Measurements from ENCODE around the gene CMTM4.
A peak's percentile ranks its signal among the peaks of the same experiment; 100 is the strongest.
"Not testable (repeated sequence)": the region's sequence is repeated elsewhere in the genome, so short reads cannot be mapped to it uniquely, and the experiment has no call there.

CMTM4 gene

GRCh38 chr16:66618588-66619375, 77.8 kb downstream of the CMTM4 start:
- peak; percentile 80 for DNase-seq (ENCODE audit: insufficient read length, low spot score)
- peak; percentile 59 for FAIRE-seq

DNA sequence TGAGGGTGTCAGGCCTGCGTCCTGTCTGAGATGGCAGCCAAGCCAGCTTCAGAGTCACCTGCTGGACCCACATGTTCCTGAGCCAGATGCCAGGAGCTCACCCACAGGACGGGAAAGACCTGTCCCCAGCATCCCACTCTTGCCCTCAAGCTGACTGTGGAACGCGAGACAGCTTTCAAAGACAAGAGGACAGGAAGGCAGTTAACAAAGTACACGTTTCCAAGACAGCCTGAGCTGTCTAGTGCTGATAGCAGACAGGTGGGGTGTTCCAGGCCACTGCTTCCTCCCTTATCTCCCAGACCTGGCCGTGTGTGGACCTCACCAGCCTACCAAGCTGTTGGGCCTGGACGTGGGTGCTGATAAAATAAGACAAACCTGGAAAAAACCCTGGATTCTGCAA, 78.8 kb downstream of the CMTM4 start:
- peak; percentile 57 for FAIRE-seq
- DNase-seq (ENCODE audit: insufficient read length, low spot score): no peak

DNA sequence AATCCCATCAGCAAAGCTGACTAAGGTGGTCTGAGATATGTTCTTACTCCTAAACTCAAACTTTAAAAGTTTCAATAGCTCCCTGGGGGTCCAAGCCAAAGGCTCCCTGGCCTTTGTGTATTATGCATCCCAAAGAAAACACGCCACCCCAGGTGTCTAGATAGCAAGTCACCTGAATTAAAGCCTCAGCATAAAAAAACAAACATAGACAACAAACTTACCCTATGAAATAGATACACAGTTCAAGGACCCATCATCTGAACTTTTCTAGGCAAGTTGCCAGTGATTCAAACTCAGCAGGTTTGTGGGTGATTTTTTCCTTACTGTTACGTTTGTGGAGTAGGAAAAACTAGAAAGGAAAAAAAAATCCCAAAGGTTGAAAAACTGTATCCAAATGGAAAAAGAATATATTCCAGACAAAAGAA, 79.5 kb downstream of the CMTM4 start:
- FAIRE-seq: no peak
- no peak for DNase-seq (ENCODE audit: insufficient read length, low spot score)

DNA sequence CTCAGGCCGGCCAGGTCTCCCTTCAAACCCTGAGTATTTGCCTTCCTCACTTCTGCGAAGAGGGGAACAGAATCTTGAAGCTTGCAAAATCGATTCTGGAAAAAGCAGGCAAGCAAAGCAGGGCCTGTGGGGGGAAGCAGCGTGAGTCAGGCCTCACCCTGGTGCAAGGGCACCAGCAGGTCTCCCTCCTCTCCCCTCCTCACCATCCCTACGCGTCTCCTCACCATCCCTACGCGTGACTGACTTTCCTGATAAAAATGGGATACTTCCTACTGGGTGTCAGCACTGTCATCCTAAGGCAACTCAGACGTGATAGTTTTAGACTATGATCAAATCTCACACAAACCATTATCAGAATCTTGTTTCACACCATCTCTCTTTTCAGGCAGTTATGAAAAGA, 80.0 kb downstream of the CMTM4 start:
- FAIRE-seq (no peak), DNase-seq (ENCODE audit: insufficient read length, low spot score) (no peak)

DNA sequence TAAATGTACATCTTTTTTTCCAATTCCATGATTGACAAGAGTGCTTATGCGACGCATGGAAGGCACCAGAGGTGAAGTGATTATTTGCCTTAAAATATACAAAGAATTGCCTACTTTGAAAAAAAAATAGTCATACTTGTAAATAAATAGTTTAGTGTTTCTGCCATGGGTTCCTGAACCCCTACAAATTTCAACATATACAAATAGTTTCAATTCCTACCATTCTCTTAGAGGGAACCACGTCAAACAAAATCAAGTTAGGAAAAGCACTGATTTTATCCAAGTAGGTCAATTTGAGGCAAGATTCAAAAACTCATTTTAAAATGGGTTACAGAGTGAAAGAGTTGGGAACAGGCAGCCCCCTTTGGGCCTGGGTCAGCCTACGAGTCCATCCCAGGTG, 80.4 kb downstream of the CMTM4 start:
- FAIRE-seq: no peak
- no peak for DNase-seq (ENCODE audit: insufficient read length, low spot score)

DNA sequence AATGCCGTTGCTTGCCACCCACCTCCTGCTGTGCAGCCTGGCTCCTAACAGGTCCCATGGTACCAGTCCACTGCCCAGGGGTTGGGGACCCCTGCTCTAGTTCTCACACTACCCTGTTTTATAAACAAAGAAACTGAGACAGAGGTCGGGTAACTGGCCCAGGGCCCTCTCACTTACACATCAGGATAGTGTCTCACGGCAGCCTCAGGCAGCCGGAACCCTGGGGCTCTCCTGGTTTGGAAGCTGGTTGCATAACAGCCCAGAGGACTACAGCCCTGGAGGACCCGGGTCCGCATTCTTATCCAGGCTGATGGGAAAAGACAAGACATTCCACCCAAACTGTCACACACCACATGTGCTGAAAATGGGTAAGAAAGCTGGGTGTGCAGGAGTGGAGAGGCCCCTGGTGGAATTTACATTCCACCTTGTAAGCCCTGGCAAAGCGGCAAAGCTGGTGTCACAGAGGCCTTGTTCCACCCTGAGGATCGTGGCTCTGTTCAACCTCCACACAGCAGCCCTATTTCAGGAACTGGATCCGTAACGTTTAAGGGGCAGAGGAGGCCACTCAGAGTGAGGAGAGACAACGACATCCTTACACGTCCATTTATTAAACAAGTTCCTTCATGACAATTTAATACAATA, 82.3 kb downstream of the CMTM4 start:
- FAIRE-seq: peak; percentile 16
- no peak for DNase-seq (ENCODE audit: insufficient read length, low spot score)

- DNase-seq (ENCODE audit: insufficient read length, low spot score) (no peak), FAIRE-seq (no peak)
Measured at GRCh38 chr16:66612422-66612821, 84.1 kb downstream of the CMTM4 start.

DNA sequence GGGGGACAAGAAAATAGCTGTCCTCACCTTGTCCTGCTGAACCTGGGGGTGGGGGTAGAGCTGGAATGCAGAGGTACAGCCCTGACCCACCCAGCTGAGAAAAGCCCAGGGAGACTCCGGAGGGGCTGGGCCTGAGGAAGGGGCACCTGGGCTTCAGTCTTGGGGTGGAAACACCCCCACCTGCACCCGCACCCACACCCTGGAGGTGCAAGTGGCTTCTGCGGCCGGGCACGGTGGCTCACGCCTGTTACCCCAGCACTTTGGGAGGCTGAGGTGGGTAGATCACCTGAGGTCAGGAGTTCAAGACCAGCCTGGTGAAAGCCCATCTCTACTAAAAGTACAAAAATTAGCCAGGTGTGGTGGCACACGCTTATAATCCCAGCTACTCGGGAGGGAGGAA, 84.6 kb downstream of the CMTM4 start:
- not testable (repeated sequence) for DNase-seq (ENCODE audit: insufficient read length, low spot score); FAIRE-seq

DNA sequence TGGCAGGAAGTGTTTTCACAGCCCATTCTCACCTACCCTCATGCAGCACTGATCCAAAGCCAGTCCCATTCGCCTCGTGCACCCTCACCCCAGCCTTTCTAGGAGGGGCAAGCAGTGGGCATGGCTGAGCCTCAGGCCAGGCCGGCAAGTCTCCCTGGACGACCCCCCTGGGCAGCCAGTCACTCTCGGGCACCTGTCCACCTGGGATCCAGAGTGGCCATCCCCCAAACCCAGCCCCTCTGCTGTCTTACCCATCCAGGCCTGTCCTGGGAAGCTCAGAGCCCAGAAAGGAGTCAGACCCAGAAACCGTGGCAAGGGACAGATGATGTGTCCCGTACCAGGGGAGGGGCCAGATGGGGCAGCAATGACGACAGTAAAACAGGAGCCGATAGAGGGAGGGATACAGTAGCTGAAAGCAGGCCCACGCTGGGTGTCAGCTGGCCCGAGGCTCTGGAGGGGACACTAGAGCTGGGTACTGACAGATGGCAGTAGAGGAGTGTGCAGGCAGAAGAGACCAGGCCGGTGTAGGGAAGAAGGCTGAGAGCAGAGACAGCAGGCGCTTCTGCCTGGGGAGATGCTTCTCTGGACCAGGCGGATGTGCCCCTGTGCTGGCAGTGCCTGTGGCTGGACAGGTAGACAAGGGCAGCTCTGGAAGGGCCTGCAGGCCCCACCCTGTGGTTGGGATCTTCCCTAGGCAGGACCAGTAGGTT, 86.3 kb downstream of the CMTM4 start:
- no peak for DNase-seq (ENCODE audit: insufficient read length, low spot score)
- FAIRE-seq: peak; percentile 63

- FAIRE-seq: peak; percentile 72
- DNase-seq (ENCODE audit: insufficient read length, low spot score): no peak
Measured at GRCh38 chr16:66609139-66609510, 87.4 kb downstream of the CMTM4 start.

GRCh38 chr16:66608241-66609138, 88.1 kb downstream of the CMTM4 start:
- DNase-seq (ENCODE audit: insufficient read length, low spot score) (peak; percentile 96), FAIRE-seq (peak; percentile 96)

- DNase-seq (ENCODE audit: insufficient read length, low spot score) (no peak), FAIRE-seq (no peak)
Measured at GRCh38 chr16:66605979-66606751, 90.4 kb downstream of the CMTM4 start.

- FAIRE-seq (no peak), DNase-seq (ENCODE audit: insufficient read length, low spot score) (peak; percentile 38)
Measured at GRCh38 chr16:66605177-66605978, 91.2 kb downstream of the CMTM4 start.

DNA sequence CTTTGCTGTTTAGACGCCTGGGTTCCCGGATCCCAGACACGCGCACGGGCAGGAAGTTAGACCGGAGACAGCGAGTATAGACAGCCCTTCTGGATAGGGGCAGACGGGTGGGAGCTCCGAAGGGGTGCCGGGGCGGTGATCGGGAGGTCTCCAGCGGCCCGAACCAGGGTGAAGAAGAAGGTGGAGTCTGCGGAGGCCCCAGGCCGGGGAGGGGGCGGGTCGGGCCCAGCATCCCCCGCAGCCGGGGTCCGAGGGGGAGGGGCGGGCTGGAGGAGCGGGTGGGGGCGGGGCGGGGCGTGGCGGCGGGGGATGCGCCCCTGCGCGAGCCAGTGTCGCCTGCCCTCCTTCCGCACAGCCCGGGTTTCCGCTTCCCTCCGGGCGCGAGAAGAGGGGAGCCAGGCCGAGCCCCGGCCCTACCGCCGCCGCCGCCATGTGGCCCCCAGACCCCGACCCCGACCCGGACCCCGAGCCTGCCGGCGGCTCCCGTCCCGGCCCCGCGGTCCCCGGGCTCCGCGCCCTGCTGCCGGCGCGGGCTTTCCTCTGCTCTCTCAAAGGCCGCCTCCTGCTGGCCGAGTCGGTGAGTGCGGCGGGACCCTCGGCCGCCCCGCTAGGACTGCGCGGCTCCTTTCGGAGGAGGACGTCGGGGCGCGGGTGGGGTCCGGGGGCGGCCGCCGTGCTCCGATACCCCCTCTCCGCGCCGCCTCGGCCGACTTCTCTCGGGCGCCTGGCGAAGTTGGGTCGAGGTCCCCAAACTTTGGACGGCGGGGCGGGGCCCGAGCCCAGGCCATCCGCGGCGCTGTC, 92.0 kb downstream of the CMTM4 start, which contains the start of gene CMTM3:
TSS of gene CMTM3 (plus strand) at position 329 of the 801 bp plus-strand sequence. CDS start at position 431, 102 bp downstream.
- DNase-seq (ENCODE audit: insufficient read length, low spot score) (peak; percentile 75), FAIRE-seq (peak; percentile 13)

GRCh38 chr16:66603537-66604375, 92.8 kb downstream of the CMTM4 start:
- FAIRE-seq (peak; percentile 67), DNase-seq (ENCODE audit: insufficient read length, low spot score) (peak; percentile 65)

DNA sequence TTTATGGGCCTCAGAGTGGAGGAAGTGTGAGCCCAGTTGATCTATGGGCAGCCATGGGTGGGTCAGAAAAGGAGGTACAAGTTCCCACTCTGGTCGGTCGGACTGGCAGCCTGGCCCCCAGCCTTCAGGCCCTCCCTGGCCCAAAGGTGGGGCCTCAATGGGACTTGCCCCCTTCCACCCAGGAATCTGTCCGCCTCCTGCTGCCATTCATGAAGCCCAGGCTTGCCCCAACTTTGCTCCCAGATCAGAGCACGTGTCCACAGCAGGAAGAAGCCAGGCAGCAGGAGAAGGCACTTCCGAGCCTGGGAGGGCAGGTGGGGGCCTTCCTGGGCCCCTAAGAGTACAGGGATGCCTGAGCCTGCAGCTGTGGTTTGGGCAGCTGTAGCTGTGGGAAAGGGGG, 95.1 kb downstream of the CMTM4 start:
- no peak for DNase-seq (ENCODE audit: insufficient read length, low spot score)
- FAIRE-seq: no peak

DNA sequence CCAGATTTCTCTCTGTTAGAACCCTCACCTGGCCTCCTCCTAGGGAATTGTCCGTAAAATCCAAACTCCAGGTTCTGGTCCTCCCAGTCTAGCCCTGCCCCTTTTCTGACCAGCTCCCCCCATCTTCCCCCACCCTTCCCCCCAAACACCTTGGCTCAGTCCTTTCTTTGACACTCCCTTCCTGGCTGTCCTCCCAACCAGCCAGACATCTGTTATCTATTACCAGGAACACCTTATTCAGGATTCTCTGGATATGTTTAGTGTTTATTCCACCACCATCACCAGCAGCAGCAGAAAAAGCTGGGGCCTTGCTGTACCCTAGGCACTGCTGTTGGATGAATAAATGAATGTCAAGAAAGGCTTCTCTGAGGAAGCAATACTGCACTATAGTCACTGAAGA, 96.1 kb downstream of the CMTM4 start:
- DNase-seq (ENCODE audit: insufficient read length, low spot score): no peak
- no peak for FAIRE-seq
